SK-N-MC (cell line): ENCODE measurements around the gene ATXN3.

Source experiments
- DNase-seq: peaks from one replicate; pipeline ENCODE4 v3.0.0-alpha.2; 2011; ENCODE audit warnings: low read depth, low spot score
- H3K27ac ChIP-seq: fragments of 200-600 bp; sonication (generic); 2 replicates; pipeline ENCODE4 v1.5.1; 2016; ENCODE audit warnings: mixed run types
- H3K36me3 ChIP-seq: fragments of 200-600 bp; sonication (generic); 2 replicates; pipeline ENCODE4 v1.6.1; 2017; ENCODE audit warnings: antibody characterized with exemption, low read length, mixed read lengths; ENCODE audit not compliant: insufficient read depth
- H3K4me3 ChIP-seq: fragments of 200-600 bp; sonication (generic); 2 replicates; pipeline ENCODE4 v1.5.1; 2016
- H3K9ac ChIP-seq: fragments of 200-600 bp; sonication (generic); 2 replicates; pipeline ENCODE4 v1.8.0; 2017; ENCODE audit warnings: mixed run types, mixed read lengths; ENCODE audit not compliant: insufficient read length
- H3K9me3 ChIP-seq: fragments of 200-600 bp; sonication (generic); 2 replicates; pipeline ENCODE4 v1.6.1; 2017; ENCODE audit warnings: low read depth, mild to moderate bottlenecking, antibody characterized with exemption, low read length, moderate library complexity, mixed read lengths
- EZH2 ChIP-seq: fragments of 200-600 bp; sonication (generic); IDR thresholded peaks from one replicate; pipeline ENCODE4 v1.6.1; 2017; ENCODE audit warnings: antibody characterized with exemption
- FOXP2 ChIP-seq: optimal IDR thresholded peaks from 2 replicates; pipeline ENCODE3; 2011; ENCODE audit warnings: mild to moderate bottlenecking, moderate library complexity; ENCODE audit not compliant: insufficient read depth; ENCODE audit errors: extremely low read length, control extremely low read depth
- POLR2AphosphoS5 ChIP-seq: IDR thresholded peaks from 2 replicates; pipeline ENCODE4 v1.6.1; 2012; ENCODE audit warnings: mild to moderate bottlenecking, low read depth, low read length, borderline replicate concordance

The ATXN3 gene

DNA sequence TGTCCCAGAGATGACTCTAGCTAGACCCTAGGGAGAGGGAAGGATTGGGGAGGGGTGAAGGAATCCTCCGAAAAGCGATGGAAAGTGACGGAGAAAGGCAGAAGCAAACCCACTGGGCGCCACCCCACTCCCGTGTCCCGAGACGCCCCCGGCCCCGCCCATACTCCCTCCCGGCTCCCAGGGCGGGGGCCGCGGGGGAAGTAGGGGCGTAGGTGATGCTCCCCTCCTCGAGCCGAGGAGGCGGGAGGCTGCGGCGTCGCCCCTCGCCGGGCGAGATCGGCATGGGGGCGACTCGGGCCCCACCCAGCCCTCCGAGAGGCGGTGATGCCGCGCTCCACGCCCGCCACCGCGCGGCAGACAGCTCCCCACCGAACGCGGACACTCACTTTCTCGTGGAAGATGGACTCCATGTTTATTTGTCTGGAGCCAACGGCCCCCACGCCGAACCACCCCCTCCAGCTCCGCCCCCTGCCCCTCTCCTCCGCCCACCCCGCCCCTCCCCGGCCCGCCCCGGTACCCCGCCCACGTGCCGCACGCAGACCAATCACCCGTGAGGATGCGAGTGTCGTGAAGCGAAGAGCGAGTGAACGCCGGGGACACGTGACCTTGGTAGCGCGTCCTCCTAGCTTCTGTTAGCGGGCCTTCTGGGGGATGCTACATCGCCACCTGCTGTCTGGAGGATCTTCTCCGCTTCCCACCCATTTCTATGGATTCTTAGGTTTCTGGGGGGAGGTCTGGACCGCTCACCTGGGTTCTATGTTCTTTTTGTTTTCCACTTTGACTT, at the start of gene ATXN3:
Gene ATXN3, minus strand, starts transcription at position 440 of the 784 bp plus-strand sequence. Its CDS starts 30 bp downstream, at position 410.
- no peaks in the 10 kb centered on the region for H3K9me3 ChIP-seq
- DNase-seq = peak; percentile 94
- TF ChIP-seq FOXP2 (no peak), POLR2AphosphoS5 (peak; percentile 83), EZH2 (no peak)
- H3K4me3 ChIP-seq = peak within 1 kb of the TSS; percentile 99
- H3K27ac ChIP-seq = peak within 1 kb of the TSS; percentile 87
- H3K36me3 ChIP-seq = no peaks in the 10 kb centered on the region
- peak within 1 kb of the TSS; percentile 92 for H3K9ac ChIP-seq

DNA sequence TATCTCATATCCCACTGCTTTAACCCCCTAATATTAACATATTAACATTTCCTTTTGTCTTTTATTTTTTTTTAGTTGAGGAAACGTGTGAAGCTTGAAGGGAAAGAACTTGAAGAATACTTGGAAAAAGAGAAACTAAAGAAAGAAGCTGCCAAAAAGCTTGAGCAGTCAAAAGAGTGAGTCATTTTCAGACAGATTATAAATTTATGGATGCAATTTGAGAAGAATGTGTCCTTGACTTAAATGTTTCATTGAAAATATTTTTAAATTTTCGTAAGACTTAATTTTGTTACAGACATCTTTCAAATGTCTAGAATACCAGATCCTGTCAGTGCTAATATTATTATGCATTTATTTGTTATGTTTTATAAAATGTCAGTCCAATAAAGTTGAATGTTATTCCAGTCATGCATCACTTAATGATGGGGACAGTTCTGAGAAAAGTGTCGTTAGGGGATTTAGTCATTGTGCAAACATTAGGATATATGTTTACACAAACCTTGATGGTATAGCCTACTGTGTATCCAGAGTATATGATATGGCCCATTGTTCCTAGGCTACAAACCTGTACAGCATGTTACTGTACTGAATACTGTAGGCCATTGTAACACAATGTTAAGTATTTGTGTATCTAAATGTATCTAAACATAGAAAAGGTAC, 48.0 kb upstream of the ATXN3 start:
- TF ChIP-seq POLR2AphosphoS5 = no peak
- peaks cover 74% of the 10 kb centered on the region for H3K36me3 ChIP-seq
- no peak for DNase-seq
- H3K9me3 ChIP-seq = no peaks in the 10 kb centered on the region
- no peak overlapping the region for H3K9ac ChIP-seq
- no peak overlapping the region for H3K27ac ChIP-seq
- no peak overlapping the region for H3K4me3 ChIP-seq

DNA sequence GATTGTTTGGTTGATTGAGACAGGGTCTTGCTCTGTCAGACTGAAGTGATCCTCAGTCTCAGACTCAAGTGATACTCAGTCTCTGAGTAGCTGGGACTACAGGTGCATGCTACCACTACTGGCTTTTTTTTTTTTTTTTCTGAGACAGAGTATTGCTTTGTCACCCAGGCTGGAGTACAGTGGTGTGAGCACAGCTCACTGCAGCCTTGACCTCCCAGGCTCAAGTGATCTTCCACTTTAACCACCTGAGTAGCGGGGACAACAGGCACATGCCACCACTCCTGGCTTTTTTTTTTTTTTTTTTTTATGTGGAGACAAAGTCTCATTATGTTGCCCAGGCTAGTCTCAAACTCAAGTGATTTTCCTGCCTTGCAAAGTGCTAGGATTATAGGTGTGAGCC, 47.2 kb upstream of the ATXN3 start:
- no peak overlapping the region for H3K9ac ChIP-seq
- no peak overlapping the region for H3K4me3 ChIP-seq
- no peak for TF ChIP-seq POLR2AphosphoS5
- TF ChIP-seq FOXP2 = no peak
- TF ChIP-seq EZH2 = no peak
- DNase-seq = no peak
- H3K36me3 ChIP-seq = peaks cover 72% of the 10 kb centered on the region
- H3K9me3 ChIP-seq = no peaks in the 10 kb centered on the region
- H3K27ac ChIP-seq = no peak overlapping the region

GRCh38 chr14:92144708-92145107, 38.3 kb upstream of the ATXN3 start:
- TF ChIP-seq EZH2 (no peak), POLR2AphosphoS5 (no peak), FOXP2 (no peak)
- Histone ChIP-seq H3K9me3 (no peaks in the 10 kb centered on the region), H3K36me3 (peaks cover 77% of the 10 kb centered on the region), H3K4me3 (no peak overlapping the region), H3K9ac (no peak overlapping the region), H3K27ac (no peak overlapping the region)
- no peak for DNase-seq

GRCh38 chr14:92143962-92144361, 37.6 kb upstream of the ATXN3 start:
- H3K36me3 ChIP-seq = peaks cover 71% of the 10 kb centered on the region
- no peak for TF ChIP-seq FOXP2
- no peak for TF ChIP-seq POLR2AphosphoS5
- no peak for TF ChIP-seq EZH2
- H3K9ac ChIP-seq = no peak overlapping the region
- H3K4me3 ChIP-seq = no peak overlapping the region
- H3K27ac ChIP-seq = no peak overlapping the region
- DNase-seq = no peak
- no peaks in the 10 kb centered on the region for H3K9me3 ChIP-seq

DNA sequence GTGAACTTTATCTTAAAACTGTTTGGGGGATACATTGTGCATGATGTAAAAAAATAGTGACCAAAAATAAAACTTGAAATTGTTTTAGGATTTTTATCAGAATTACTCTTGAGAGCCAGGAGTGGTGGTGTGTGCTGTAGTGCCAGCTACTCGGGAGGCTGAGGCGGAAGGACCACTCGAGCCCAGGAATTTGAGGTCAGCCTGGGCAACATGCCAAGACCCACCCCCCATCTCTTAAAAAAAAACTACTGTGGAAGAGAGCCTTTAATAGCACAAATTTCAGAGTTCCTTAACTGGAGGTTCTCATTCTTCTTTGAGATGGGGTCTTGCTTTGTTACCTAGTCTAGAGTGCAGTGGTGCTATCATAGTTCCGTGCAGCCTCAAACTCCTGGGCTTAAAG, 36.9 kb upstream of the ATXN3 start:
- Histone ChIP-seq H3K4me3 (no peak overlapping the region), H3K36me3 (peaks cover 75% of the 10 kb centered on the region), H3K9ac (no peak overlapping the region), H3K27ac (no peak overlapping the region), H3K9me3 (no peaks in the 10 kb centered on the region)
- TF ChIP-seq POLR2AphosphoS5 = no peak
- no peak for TF ChIP-seq FOXP2
- TF ChIP-seq EZH2 = no peak
- DNase-seq = no peak

DNA sequence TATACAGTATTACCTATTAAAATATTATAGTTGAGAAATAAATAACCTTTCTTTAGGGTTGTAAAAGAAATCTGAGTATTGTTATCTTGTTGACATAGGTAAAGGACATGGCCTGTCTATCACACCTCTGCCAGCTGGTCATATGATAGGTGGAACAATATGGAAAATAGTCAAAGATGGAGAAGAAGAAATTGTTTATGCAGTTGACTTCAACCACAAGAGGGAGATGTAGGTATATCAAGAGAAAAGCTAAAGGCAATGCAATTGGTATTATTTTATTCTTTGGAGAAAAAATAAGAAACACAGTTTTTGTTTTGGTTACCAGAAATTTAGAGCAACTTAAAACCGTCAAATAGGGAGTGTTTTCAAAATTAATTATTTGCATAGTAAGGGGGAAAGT, 28.9 kb upstream of the ATXN3 start:
- no peak for TF ChIP-seq FOXP2
- TF ChIP-seq EZH2 = no peak
- TF ChIP-seq POLR2AphosphoS5 = no peak
- Histone ChIP-seq H3K9ac (no peak overlapping the region), H3K4me3 (no peak overlapping the region), H3K9me3 (no peaks in the 10 kb centered on the region), H3K36me3 (peaks cover 80% of the 10 kb centered on the region), H3K27ac (no peak overlapping the region)
- no peak for DNase-seq

GRCh38 chr14:92134456-92134855, 28.1 kb upstream of the ATXN3 start:
- DNase-seq = no peak
- H3K4me3 ChIP-seq = no peak overlapping the region
- peak overlapping the region; percentile 1 for H3K9ac ChIP-seq
- H3K9me3 ChIP-seq = no peaks in the 10 kb centered on the region
- TF ChIP-seq FOXP2 = no peak
- TF ChIP-seq EZH2 = no peak
- no peak for TF ChIP-seq POLR2AphosphoS5
- no peak overlapping the region for H3K27ac ChIP-seq
- H3K36me3 ChIP-seq = peaks cover 86% of the 10 kb centered on the region
